Astrocyte (in vitro differentiated cells and primary cell): ENCODE data around the gene KCNH4. TPM values are rescaled to one million over a fixed set of nuclear protein-coding genes. Genes with fewer than 3 reads are reported as not detected.

Experiments used
- DNase-seq: peaks from one replicate; pipeline ENCODE4 v3.0.0-alpha.2; 2010; ENCODE audit warnings: low read depth
- FAIRE-seq: peaks from 2 replicates; lab custom pipeline; 2011; peaks lifted over from hg19 to GRCh38; lab: Jason Lieb, UNC
- H2AFZ ChIP-seq: 2 replicates; pipeline ENCODE4 v1.6.0; 2012; ENCODE audit warnings: low read depth, low read length, inconsistent platforms
- H3K27ac ChIP-seq: 2 replicates; pipeline ENCODE4 v1.5.1; 2011; ENCODE audit warnings: low read depth, low read length, inconsistent platforms
- H3K27me3 ChIP-seq: 2 replicates; pipeline ENCODE4 v1.6.0; 2011; ENCODE audit warnings: low read length, inconsistent platforms; ENCODE audit not compliant: insufficient read depth
- H3K36me3 ChIP-seq: 2 replicates; pipeline ENCODE4 v1.5.1; 2011; ENCODE audit warnings: low read length, inconsistent platforms; ENCODE audit not compliant: insufficient read depth
- H3K4me1 ChIP-seq: 2 replicates; pipeline ENCODE4 v1.5.1; 2011; ENCODE audit warnings: low read length, inconsistent platforms; ENCODE audit not compliant: insufficient read depth
- H3K4me2 ChIP-seq: 2 replicates; pipeline ENCODE4 v1.6.0; 2012; ENCODE audit warnings: low read length, inconsistent platforms
- H3K4me3 ChIP-seq: 2 replicates; pipeline ENCODE4 v1.5.1; 2011; ENCODE audit warnings: low read depth, mild to moderate bottlenecking, low read length, inconsistent platforms; ENCODE audit not compliant: insufficient read depth
- H3K79me2 ChIP-seq: 2 replicates; pipeline ENCODE4 v1.6.0; 2012; ENCODE audit warnings: mild to moderate bottlenecking, low read length, inconsistent platforms; ENCODE audit not compliant: insufficient read depth
- H3K9ac ChIP-seq: 2 replicates; pipeline ENCODE4 v1.6.0; 2012; ENCODE audit warnings: mild to moderate bottlenecking, low read length, inconsistent platforms
- H3K9me3 ChIP-seq: 2 replicates; pipeline ENCODE4 v1.5.1; 2012; ENCODE audit warnings: low read depth, mild to moderate bottlenecking, low read length, inconsistent platforms; ENCODE audit not compliant: insufficient read depth
- H4K20me1 ChIP-seq: 2 replicates; pipeline ENCODE4 v1.6.0; 2012; ENCODE audit warnings: low read length, inconsistent platforms; ENCODE audit not compliant: insufficient read depth
- H3K27ac Mint-ChIP-seq: one replicate; pipeline ENCODE4 v1.8.0; 2021; ENCODE audit warnings: mild to moderate bottlenecking, mixed read lengths; ENCODE audit not compliant: unreplicated experiment
- H3K27me3 Mint-ChIP-seq: one replicate; pipeline ENCODE4 v1.8.0; 2021; ENCODE audit warnings: low read depth, mixed read lengths; ENCODE audit not compliant: unreplicated experiment
- H3K36me3 Mint-ChIP-seq: one replicate; pipeline ENCODE4 v1.8.0; 2021; ENCODE audit warnings: low read depth, mixed read lengths; ENCODE audit not compliant: unreplicated experiment
- H3K4me1 Mint-ChIP-seq: one replicate; pipeline ENCODE4 v1.8.0; 2021; ENCODE audit warnings: low read depth, mixed read lengths; ENCODE audit not compliant: unreplicated experiment
- H3K4me3 Mint-ChIP-seq: one replicate; pipeline ENCODE4 v1.8.0; 2021; ENCODE audit warnings: mild to moderate bottlenecking, moderate library complexity, mixed read lengths; ENCODE audit not compliant: unreplicated experiment
- H3K9me3 Mint-ChIP-seq: one replicate; pipeline ENCODE4 v1.8.0; 2021; ENCODE audit warnings: mild to moderate bottlenecking, mixed read lengths; ENCODE audit not compliant: unreplicated experiment
- CTCF ChIP-seq: IDR thresholded peaks from 2 replicates; pipeline ENCODE4 v1.5.1; 2011; ENCODE audit warnings: low read depth, mild to moderate bottlenecking, inconsistent platforms, low read length, moderate library complexity; ENCODE audit not compliant: insufficient read depth
- EZH2 ChIP-seq: IDR thresholded peaks from 2 replicates; pipeline ENCODE4 v1.6.1; 2012; ENCODE audit warnings: mild to moderate bottlenecking, low read length, inconsistent platforms; ENCODE audit not compliant: insufficient read depth
- total RNA-seq: library from RNA; stranded (reverse); gene quantifications from 2 replicates; pipeline ENCODE4 v1.2.1, GENCODE V29; 2021

The KCNH4 gene
- total RNA-seq, 1 donor from 2014 or later, result not detected

- Mint-ChIP-seq H3K4me1 (peaks cover 6% of the 10 kb centered on the region), H3K9me3 (no peaks in the 10 kb centered on the region), H3K4me3 (no peak overlapping the region), H3K36me3 (peaks cover 5% of the 10 kb centered on the region), H3K27ac (no peak overlapping the region), H3K27me3 (no peaks in the 10 kb centered on the region)
- peaks cover 9% of the 10 kb centered on the region for H3K36me3 ChIP-seq
- H2AFZ ChIP-seq, result no peak overlapping the region
- FAIRE-seq (no peak), DNase-seq (no peak)
- no peak overlapping the region for H3K9ac ChIP-seq
- H3K79me2 ChIP-seq, result peaks cover 14% of the 10 kb centered on the region
- H3K4me2 ChIP-seq, result no peak overlapping the region
- no peaks in the 10 kb centered on the region for H3K4me1 ChIP-seq
- TF ChIP-seq EZH2, result no peak
- TF ChIP-seq CTCF, result no peak
- no peaks in the 10 kb centered on the region for H3K27me3 ChIP-seq
- H4K20me1 ChIP-seq, result peaks cover 27% of the 10 kb centered on the region
- H3K9me3 ChIP-seq, result no peaks in the 10 kb centered on the region
- H3K4me3 ChIP-seq, result no peak overlapping the region
- no peak overlapping the region for H3K27ac ChIP-seq
Measured at GRCh38 chr17:42227849-42228700, 47.1 kb upstream of the KCNH4 start.

DNA sequence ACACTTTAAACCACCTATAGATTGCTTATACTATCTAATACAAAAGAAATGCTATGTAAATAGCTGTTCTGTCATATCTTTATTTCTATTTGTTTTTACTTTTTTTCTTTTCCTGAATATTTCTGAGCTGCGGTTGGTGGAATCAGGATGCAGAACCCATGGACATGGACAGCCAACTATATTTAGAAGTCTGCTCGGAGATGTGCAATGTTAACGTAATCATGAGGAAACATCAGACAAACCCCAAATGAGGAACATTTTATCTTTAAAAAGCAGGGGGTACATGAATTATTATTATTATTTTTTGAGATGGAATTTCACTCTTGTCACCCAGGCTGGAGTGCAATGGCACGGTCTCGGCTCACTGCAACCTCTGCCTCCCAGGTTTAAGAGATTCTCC lies 44.7 kb upstream of the KCNH4 start:
- Histone ChIP-seq H3K79me2 (peaks cover 5% of the 10 kb centered on the region), H3K27me3 (no peaks in the 10 kb centered on the region), H3K36me3 (peaks cover 18% of the 10 kb centered on the region), H3K9ac (no peak overlapping the region), H3K4me2 (no peak overlapping the region), H3K4me1 (no peaks in the 10 kb centered on the region), H3K9me3 (no peaks in the 10 kb centered on the region), H2AFZ (no peak overlapping the region), H3K4me3 (no peak overlapping the region), H4K20me1 (peaks cover 27% of the 10 kb centered on the region), H3K27ac (no peak overlapping the region)
- DNase-seq, result no peak
- Mint-ChIP-seq H3K36me3 (peaks cover 5% of the 10 kb centered on the region), H3K27me3 (no peaks in the 10 kb centered on the region), H3K4me3 (no peak overlapping the region), H3K4me1 (peaks cover 6% of the 10 kb centered on the region), H3K27ac (no peak overlapping the region), H3K9me3 (no peaks in the 10 kb centered on the region)
- FAIRE-seq, result no peak
- no peak for TF ChIP-seq EZH2
- no peak for TF ChIP-seq CTCF

DNA sequence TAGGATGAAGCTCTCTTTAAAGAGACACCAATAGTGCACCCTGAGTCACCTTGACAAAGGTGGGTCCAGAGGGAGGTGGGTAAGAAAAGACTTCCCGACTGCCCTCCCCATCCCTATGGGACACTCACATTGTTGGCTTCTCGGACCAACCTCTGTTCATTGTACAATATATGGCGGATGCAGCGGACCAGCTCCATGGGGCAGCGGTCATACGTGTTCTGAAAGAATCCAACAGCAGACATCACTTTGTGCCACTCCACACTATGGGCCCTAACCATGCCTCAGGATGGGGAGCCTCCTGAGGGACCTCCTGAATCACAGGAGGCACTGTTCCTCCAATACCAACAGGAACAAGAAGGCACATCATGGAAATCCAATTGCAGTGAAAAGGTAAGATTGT lies 43.7 kb upstream of the KCNH4 start:
- H3K4me1 ChIP-seq, result no peaks in the 10 kb centered on the region
- peaks cover 5% of the 10 kb centered on the region for H3K79me2 ChIP-seq
- no peaks in the 10 kb centered on the region for H3K27me3 ChIP-seq
- H3K4me1 Mint-ChIP-seq, result peaks cover 6% of the 10 kb centered on the region
- no peak overlapping the region for H3K4me3 ChIP-seq
- no peak overlapping the region for H3K9ac ChIP-seq
- H2AFZ ChIP-seq, result no peak overlapping the region
- H3K27me3 Mint-ChIP-seq, result no peaks in the 10 kb centered on the region
- TF ChIP-seq EZH2, result no peak
- no peak for TF ChIP-seq CTCF
- H3K27ac Mint-ChIP-seq, result no peak overlapping the region
- no peak overlapping the region for H3K27ac ChIP-seq
- no peaks in the 10 kb centered on the region for H3K9me3 ChIP-seq
- H3K9me3 Mint-ChIP-seq, result no peaks in the 10 kb centered on the region
- H4K20me1 ChIP-seq, result peaks cover 27% of the 10 kb centered on the region
- H3K36me3 Mint-ChIP-seq, result peaks cover 5% of the 10 kb centered on the region
- no peak overlapping the region for H3K4me2 ChIP-seq
- no peak for FAIRE-seq
- no peak overlapping the region for H3K4me3 Mint-ChIP-seq
- no peak for DNase-seq
- H3K36me3 ChIP-seq, result peaks cover 18% of the 10 kb centered on the region
